Stimulated activated CD4-positive, alpha-beta T cell treated with anti-CD3 and anti-CD28 coated beads, Interleukin-15, amount 100 ng/mL, for 24 hours (primary cell): Measurements from ENCODE around the gene NCK2.
"Not testable (repeated sequence)": the region's sequence is repeated elsewhere in the genome, so short reads cannot be mapped to it uniquely, and the experiment has no call there.

ENCODE experiments used
- DNase-seq: peaks from one replicate; pipeline ENCODE4 v3.0.0-alpha.2; 2020

Gene NCK2

DNA sequence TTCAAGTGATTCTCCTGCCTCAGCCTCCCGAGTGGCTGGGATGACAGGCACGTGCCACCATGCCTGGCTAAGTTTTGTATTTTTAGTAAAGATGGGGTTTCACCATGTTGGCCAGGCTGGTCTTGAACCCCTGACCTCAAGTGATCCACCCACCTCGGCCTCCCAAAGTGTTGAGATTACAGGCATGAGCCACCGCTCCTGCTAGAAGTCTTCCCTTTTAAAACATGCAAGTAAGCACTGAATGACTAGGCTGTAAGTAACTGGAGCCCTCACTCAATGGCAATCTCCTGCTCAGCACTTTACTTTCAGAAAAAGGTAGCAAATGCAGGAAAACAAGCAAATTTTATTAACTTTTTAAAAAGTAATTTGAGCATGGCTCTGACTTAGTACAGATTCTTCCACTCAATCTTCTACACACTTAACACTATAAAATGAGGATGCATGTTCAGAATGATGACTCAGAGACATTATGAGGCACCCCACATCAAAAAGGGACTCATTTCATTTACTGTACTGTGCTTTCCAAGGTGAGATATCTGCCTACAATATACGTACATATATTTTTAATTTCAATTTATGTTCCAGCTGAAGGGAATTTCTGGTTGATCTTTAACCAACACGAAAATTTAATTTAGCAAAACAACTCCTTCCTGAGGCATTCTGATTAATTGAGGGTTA lies 6.6 kb upstream of the NCK2 start:
- DNase-seq: no peak

DNA sequence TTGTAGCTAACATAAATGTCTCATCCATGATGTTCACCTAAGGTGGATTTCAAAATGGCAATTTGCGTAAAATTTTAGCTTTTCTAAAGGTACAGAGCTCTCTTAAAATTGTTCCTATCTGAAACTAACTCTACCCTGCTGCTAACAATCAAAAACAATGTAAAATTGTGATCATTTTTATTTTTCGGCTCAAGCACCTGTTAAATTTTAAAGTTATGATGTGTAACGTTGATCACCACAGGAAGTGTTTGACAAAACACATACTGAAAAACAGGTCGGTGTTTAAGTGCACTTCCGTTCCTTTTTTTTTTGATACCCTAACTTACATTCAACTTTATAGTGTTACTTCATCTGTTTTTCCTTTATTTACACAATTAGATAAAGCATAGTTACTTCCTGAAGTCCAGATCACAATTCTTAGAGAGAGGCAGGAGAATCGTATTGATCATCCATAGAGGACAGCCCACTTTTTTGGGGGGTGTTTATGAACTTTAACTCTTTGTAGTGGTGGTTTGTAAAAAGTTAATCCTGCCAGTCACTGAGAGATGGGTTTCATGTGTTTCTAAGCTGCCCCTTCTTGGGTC lies 6.0 kb upstream of the NCK2 start:
- no peak for DNase-seq

DNA sequence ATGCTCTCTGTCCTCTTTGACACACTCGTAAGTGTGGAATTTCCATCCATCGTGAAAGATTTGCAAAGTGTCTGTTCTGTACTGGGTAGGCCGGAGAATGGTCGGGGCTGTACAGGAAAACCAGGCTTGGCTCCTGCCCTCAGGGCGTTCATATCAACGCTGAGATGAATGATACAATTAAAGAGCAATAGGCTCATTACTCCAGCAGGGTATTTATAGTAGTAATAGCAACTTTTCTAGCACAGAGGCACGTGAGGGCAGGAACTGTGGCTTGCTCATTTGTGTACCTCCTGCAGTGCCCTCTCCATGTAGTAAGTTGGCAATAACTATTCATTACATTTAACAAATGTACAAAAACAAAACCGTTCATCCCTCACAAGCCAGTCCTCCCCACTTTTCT lies 5.3 kb upstream of the NCK2 start:
- DNase-seq: no peak

DNA sequence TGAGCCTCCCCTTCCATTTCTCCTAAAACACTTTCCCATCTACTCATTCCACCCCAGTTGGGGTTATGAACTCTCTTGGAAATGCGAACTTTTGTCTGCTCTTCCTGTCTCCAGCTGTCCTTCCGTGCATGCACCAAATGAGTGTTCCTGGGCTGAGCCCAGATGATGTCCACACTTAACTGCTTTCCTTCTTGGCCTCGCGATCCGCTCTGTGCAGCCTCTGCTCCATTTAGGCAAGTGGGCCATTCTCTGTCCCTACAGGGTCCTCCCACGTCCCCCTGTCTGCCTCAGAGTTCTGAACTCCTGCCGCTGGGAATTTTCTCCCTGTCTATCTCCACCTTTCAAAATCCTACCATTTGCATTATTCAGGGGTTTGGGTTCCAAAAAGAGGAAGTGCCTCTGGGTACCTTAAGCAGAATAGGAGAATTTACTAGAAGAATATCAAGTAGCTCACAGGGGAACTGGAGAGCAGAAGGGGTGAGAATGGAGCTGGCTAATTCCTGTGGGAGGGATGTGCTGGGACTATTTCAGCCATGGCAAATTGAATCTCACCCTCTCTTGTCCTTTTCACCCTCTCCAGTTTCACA lies 4.7 kb upstream of the NCK2 start:
- DNase-seq: no peak

DNA sequence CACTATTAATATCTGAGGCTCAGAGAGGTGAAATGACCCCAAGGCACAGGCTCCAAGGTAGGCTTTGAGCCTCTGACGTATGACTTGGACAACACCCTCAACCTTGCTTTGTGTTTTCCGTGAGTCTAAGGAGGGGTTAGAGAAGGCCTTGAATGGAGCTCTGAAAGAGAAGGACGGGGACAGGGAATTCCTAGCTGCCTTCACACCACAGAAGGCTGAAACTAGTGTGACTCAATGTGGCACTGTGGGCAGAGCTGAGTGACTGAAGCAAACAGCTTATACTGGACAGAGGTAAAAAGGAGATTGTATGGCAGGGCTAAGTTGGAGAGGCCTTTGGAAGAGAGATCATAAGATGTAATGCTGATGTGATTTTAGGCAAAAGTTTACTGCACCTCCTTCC lies 3.5 kb upstream of the NCK2 start:
- DNase-seq: no peak

DNA sequence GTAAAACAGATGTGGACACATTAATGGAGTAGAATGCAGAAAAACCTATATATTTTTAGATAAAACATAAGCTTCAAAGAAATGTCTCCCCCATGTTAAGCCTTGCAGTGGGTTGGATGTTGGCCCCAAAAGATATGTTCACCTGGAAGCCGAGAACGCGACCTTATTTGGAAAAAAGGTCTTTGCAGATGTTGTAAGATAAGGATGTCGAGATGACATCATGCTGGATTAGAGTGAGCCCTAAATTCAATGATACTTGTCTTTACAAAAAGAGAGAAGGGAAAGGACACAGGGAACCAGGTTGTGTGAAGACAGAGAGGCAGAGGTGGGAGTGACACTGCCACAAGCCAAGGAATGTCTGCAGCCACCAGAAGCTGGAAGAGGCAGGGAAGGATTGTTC lies 3.1 kb upstream of the NCK2 start:
- no peak for DNase-seq

DNA sequence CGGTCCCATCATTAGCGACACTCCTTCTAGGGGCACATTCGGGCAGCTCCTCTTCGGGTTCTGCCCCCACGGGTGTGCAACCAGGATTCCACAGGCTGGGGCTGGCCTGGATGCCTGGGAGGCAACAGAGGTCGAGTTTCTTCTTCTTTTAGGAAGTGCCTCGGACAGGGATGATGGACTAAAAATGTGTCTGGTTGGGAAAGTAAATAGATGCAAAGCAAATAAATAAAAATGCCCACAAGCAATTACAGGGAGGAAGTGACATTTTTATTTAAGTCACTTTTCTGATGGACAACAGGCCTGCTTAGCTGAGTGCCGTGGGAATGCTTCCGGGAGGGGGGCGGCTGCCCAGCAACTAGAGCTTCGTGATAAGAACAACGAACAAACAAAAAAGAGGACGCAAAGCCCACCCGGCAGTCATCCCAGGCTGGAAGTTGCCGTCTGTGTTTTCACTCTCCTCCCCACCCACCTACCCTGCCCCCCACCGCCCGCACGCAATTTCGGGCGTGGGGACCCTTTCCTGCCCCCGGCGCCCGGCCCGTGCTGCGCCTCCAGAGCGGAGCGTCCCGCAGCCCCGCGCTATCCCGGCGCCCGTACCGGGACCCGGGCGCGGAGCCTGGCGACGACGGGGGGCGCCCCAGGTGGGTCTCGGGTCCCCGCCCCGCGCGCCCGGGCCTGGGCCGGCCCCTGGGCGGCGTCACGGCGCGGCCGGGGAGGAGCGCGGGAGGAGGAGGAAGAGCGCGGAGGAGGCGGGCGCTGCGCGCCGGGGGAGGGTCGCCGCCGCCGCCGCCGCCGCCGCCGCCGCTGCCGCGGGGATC lies 412 bp upstream of the NCK2 start:
- DNase-seq: peak; percentile 74

DNA sequence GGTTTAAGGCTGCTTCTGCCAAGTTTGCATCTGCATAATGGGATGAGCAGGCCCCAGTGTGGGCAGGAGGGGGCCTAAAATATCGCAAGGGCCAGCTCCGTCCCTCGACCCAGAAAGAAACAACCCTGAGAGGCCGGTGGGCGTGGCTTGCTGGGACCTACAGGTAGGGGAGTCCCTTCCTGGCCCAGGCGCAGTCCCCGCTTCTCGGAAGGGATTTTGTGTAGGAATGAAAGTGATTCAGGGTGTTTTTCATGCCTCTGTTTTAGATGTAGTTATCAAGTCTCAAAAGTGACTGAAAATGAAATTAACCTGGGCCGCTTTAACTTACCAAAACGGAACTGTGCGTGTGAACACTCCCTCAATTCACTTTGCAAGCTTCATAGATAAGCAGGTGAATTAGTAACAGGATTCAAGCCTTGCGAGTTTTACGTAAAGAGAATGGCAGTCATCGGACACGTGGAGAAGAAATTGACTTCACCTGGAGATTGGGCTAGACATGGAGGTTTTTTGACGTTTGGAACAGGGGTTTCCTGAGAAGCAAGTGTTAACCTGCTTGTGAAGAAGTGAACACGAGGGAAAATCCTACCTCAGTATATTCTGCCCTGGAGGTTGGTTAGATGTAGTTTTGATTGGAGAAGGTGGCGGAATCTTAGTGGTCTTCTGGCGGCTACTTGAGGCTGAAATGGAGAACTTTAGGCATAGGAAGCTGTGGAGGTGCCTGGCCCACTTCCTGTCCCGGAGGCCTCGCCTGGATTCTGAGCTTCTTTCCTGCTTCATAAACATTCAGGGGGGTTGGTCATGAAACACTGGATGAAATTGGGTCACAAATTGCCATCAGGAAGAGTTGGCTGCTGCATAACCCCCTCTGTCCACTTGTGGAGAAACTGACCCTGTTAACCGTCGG lies 1.7 kb downstream of the NCK2 start:
- DNase-seq: peak; percentile 97

DNA sequence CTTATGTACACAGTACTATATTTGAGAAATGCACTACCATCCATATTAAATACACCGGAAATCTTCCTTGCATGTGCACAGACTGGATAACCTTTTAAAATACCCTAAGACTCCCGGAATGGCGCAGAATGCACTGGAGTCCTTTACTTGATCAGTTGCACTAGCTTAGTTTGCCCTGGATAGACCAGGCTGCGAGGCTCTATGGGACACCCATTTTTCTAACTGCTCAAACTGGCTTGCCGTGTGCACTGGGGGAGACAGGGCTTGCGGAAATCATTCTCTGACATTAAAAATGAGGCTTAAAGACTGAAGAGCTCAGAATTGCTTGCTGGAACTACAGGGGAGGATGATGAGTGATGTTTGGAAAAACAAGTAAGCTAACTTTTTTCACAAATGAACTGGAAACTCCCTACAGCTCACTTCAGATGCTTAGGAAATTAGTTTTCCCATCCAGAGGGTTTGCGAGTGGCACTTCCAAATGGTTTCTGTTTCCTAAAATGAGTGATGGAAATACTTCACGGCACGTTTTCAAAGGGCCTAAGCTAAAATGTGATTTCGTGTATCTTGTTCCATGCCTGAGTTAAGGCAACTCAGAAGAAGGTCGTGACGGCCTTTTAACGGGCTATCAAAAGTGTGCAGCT lies 2.7 kb downstream of the NCK2 start:
- no peak for DNase-seq

DNA sequence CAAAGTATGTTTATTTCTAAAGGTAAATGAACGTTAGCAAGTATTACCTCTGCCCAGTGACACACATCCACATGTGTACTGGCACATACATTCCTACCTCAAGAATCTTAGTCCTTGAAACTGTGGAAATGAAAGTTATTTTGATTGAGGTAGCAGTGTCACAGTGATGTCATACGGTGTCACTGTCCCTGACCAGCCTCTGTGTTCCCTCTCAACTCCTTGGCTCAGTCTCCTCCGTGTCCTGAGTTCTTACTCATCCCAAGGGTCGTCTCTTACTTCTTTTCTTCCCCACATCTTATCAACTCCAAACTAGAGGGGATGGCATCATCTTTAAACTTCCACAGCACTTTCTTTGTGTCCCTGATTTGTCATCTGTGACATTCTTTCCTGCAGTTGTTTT lies 3.3 kb downstream of the NCK2 start:
- no peak for DNase-seq

DNA sequence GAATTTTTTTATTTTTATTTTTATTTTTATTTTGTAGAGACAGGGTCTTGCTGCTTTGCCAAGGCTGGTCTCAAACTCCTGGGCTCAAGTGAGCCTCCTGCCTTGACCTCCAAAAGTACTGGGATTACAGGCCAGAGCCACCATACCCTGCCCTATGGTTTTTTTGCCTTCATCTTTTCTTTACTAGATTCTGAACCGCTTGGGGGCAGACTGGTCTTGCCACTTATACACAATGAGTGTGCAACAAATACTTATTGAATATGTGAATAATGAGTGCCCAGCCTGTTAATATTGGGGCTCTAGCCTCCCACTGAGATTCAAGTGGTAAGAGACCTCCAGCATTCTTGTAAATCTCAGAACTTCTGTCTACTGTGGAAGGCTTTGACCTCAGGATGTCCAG lies 3.9 kb downstream of the NCK2 start:
- DNase-seq: no peak

DNA sequence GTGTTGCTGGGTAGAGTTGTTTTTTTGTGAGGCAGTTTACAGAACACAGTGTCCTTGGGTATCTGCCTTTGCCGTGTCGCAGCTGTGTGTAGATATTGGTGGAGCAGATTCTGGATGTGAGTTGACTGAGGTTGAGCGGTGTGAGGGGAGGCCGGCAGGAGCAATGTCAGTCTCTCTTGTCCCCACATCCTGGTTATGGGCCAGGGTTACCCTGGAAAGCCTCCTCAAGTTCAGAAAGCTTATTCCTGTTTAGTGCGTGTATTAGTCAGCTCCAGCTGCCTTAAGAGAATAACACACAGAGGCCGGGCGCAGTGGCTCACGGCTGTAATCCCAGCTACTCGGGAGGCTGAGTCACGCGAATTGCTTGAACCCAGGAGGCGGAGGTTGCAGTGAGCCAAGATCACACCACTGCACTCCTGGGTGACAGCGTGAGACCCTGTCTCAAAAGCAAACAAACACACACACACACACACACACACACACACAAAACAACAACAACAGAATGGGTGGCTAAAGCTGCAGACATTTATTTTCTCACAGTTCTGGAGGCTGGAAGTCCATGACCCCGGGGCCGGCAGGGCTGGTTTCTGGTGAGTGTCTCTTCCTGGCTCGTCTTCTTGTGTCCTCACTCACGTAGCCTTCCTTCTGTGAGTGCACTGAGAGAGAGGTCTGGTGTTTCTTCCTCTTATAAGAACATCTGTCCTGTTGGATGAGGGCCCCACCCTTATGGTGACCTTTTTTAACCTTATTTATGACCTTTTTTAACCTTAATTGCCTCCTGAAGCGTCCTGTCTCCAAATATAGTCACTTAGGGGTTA lies 5.1 kb downstream of the NCK2 start:
- DNase-seq: peak; percentile 65

DNA sequence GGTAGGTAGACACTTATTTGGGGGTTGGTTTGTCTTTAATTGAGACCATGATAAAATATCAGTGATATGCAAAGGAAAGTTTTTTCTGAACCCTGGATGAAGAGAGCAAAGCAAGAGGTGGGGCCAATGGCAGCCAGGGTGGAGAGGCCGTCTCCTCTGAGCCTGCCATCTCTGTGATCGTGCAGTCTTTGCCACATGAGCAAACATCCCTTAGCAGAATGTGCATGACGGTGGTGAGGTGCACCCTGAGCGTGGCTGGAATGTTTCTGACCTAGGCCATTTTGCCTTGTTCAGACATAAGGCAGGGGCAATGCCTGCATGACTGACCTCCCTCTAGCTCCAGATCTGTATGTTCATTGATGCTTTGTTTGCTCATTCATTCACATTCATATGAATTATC lies 6.0 kb downstream of the NCK2 start:
- DNase-seq: no peak

DNA sequence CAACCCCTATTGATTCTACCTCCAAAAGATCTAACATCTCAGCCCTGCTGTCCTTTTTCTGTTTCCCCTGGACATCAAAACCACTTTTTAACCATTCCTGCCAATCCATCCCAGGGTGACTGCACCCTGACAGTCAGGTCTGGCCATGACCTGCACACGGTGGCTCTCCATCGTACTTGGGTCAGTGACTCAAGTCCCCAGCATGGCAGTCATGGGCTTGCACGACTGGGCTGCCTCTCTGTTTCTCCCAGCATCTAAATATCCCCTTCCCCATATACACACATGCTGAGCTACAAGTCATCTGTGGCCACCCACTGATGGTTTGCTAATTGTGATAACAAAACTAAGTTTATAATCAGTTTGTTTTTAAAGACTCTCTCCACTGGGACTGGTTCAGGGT lies 6.6 kb downstream of the NCK2 start:
- DNase-seq: no peak

DNA sequence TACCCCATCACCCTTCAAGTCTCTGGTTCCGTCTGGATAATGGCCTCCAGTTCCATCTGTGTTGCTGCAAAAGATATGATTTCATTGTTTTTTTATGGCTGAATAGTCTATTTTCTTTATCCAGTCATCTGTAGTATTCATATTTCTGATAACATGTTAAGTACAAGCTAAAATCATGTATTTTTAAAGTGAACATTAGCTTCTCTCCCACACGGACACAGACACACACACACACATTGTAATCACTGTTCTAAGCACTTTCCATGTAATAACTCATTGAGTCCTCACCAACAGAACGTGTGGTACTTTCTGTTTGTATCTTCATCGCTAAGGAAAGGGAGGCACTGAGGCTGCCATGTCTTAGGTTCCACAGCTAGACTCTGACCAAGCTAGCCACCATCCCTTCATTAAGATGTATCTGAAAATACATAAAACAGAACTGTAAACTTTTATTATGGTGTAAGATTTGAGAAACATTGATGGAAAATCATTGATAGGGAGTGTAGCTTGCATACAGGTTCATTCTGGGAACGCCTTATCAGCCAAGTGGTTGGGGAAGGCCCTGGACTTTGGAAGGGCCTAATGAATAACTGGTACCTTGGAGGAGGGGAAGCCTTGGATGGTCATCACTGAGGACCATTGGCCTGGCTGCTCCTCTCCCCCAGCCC lies 8.1 kb downstream of the NCK2 start:
- no peak for DNase-seq

DNA sequence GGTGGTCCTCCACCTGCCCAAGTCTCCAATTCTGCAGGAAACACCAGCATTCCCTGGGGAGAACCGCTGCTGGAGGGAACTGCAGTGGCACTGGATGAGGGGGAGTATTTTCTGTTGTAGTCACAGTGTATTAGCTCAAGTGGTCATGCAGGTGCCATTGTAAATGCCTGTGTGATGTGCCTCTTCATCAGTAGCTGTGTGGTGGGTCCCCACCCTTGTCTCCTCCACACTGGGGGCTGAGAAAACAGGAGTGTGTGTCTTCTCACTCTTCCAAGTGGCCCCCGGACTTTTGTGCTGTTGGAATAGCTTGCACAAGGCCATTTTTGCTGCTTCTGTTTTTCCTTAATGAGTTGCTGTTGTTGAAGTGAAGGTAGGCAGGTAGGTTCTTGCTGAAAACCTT lies 8.7 kb downstream of the NCK2 start:
- DNase-seq: no peak

DNA sequence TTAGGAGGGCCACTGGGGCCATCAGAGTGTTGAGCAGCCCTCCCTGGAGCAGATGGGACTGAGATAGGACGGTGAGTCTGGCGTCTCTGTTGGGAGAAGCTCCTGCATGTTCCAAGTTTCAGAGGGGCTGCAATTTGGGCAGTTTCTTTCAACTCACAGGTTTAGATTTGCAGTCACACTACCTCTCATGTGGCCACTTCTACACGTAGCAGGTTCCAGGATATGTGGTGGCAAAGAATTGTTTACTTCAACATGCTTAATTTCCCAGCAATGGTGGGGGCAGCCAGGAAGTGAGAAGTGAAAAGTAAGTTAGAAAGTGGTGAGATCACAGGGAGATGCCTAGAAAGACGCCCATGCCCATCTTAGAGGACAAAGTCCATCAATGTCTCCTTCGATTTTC lies 9.3 kb downstream of the NCK2 start:
- peak; percentile 59 for DNase-seq

DNA sequence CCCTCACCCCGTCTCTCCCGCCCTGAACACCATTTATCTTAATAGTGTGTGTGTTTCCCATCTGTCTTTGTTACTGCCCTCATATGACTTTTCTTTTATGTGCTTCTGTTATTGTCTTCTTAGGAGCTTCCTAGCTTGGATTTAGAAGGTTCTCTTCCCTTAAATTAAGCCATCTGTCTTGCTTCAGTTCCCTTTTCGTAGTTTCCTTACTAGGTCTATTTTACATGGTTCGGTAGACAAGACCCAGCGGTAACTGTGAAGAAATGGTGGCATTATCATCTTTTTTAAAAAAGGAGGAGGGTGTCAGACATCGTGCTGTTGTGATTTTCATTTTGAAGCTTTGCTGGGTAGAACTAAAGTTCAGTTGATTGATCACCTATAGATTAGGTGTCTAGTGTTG lies 10.3 kb downstream of the NCK2 start:
- DNase-seq: no peak

DNA sequence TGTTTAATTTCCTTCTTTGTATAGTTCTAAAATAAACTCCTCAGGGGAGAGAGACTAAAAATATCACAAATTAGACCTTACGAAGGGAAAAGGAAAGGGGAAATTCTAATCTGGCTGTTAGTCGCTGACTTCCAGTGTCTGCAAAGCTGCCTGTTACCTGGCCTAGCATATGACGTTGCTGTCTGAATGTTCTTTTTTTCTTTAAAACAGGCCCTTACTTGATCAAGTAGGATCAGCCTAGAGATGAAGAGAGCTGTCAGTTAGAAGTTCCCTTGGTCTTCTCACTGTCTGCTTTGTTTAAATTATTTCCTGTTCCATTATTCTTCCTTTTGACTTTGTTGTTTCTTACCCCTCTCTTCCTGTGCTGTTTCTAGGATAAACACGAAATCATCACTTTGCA lies 11.2 kb downstream of the NCK2 start:
- no peak for DNase-seq

DNA sequence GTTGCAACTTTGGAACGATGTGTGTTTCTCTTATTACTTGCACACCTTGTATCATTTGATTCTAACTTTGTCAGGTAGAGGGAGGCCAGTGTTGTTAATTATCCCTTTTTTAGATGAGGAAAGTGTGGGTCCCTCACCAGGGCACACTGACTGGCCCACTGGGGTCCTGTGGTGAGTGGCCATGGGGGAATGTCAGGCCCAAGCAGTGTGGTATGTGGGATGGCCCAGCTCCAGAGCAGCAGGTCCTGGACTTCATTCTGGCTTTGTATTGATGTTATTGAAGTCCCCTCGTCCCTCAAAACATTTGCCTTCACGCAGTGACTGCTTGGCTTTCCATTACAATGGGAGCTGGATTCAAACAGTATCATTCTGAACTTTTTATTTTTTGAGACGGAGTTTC lies 11.7 kb downstream of the NCK2 start:
- DNase-seq: no peak

DNA sequence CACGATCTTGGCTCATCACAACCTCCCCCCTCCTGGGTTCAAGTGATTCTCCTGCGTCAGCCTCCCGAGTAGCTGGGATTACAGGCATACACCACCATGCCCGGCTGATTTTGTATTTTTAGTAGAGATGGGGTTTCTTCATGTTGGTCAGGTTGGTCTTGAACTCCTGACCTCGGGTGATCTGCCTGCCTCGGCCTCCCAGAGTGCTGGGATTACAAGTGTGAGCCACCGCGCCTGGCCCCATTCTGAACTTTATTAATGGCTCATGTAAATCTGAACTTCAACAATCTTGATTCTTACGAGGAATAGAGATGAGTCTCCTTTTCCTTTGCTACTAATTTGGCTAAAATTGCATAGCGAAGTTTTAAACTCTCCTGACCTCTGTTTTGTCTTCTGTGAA lies 12.2 kb downstream of the NCK2 start:
- not testable (repeated sequence) for DNase-seq
